Measurements from ENCODE around the gene SGCG.

Gene SGCG

DNA sequence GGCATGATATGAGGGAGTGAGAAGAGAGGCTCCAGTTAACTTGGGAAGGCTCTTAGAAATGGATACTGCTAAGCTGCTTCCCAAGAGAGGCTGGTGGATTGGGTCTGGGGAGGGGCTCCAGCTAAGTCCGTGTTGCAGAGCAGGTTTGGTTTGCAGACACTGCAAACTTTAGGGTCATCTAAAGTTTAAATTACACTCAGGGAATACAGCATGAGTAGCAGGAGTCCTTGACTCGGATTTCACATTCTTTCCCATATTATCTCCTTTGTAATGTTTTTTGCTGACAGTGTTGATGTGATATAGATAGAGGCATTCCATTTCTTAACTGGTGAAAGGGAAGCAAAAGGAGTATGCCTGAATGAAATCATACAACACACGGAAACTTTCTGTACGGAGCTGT, 31.9 kb downstream of the SGCG start:
- Histone ChIP-seq H2AFZ (ENCODE audit: low read length) (no peak overlapping the region), H3K4me2 (ENCODE audit: low read length) (no peak overlapping the region), H3K36me3 (ENCODE audit: insufficient read depth, low read length) (no peaks in the 10 kb centered on the region), H3K9me3 (ENCODE audit: low read length) (no peaks in the 10 kb centered on the region), H3K27me3 (ENCODE audit: insufficient read depth, low read length) (no peaks in the 10 kb centered on the region), H3K79me2 (ENCODE audit: insufficient read depth, low read length) (no peaks in the 10 kb centered on the region), H3K9ac (ENCODE audit: low read length) (no peak overlapping the region), H3F3A (ENCODE audit: insufficient read depth, low read length) (no peaks in the 10 kb centered on the region), H3K9me2 (ENCODE audit: low read depth, low read length) (no peaks in the 10 kb centered on the region), H3K27ac (ENCODE audit: low read depth, low read length, poor library complexity, severe bottlenecking) (no peak overlapping the region), H3K4me3 (ENCODE audit: low read depth, low read length, poor library complexity, severe bottlenecking) (no peak overlapping the region), H3K4me1 (ENCODE audit: insufficient read depth, low read length, severe bottlenecking) (no peaks in the 10 kb centered on the region), H4K20me1 (ENCODE audit: insufficient read depth, low read length) (no peaks in the 10 kb centered on the region)
- no peak for TF ChIP-seq EZH2 (IDR thresholded peaks at IDR 0.05; ENCODE audit: borderline replicate concordance, low read length)
- TF ChIP-seq, protein P1, sequence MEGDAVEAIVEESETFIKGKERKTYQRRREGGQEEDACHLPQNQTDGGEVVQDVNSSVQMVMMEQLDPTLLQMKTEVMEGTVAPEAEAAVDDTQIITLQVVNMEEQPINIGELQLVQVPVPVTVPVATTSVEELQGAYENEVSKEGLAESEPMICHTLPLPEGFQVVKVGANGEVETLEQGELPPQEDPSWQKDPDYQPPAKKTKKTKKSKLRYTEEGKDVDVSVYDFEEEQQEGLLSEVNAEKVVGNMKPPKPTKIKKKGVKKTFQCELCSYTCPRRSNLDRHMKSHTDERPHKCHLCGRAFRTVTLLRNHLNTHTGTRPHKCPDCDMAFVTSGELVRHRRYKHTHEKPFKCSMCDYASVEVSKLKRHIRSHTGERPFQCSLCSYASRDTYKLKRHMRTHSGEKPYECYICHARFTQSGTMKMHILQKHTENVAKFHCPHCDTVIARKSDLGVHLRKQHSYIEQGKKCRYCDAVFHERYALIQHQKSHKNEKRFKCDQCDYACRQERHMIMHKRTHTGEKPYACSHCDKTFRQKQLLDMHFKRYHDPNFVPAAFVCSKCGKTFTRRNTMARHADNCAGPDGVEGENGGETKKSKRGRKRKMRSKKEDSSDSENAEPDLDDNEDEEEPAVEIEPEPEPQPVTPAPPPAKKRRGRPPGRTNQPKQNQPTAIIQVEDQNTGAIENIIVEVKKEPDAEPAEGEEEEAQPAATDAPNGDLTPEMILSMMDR (IDR thresholded peaks at IDR 0.05; ENCODE audit: low read length) = no peak

DNA sequence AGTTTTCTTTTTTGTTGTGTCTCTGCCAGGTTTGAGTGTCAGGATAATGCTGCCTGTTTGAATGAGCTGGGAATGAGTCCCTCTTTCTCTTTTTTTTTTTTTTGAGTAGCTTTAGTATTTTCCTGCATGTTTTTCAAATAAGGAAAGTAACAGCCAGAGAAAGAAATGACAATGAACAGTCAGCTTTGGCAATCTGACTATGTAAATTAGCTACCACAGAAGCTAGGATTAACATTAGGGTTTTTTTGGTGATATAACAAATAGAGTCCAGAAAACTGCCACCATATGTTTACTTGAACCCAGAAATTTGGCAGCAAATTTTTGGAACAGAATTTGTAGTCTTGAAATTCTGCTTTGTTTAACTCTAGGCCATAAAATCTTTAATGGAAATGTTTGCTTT, 50.5 kb downstream of the SGCG start:
- no peak for TF ChIP-seq EZH2 (IDR thresholded peaks at IDR 0.05; ENCODE audit: borderline replicate concordance, low read length)
- TF ChIP-seq, protein P1 (IDR thresholded peaks at IDR 0.05; ENCODE audit: low read length) = no peak
- Histone ChIP-seq H3K9me2 (ENCODE audit: low read depth, low read length) (no peaks in the 10 kb centered on the region), H3K27me3 (ENCODE audit: insufficient read depth, low read length) (no peaks in the 10 kb centered on the region), H2AFZ (ENCODE audit: low read length) (no peak overlapping the region), H3K9ac (ENCODE audit: low read length) (no peak overlapping the region), H3K4me2 (ENCODE audit: low read length) (no peak overlapping the region), H3K4me1 (ENCODE audit: insufficient read depth, low read length, severe bottlenecking) (no peaks in the 10 kb centered on the region), H3K4me3 (ENCODE audit: low read depth, low read length, poor library complexity, severe bottlenecking) (no peak overlapping the region), H3K9me3 (ENCODE audit: low read length) (no peaks in the 10 kb centered on the region), H3F3A (ENCODE audit: insufficient read depth, low read length) (no peaks in the 10 kb centered on the region), H4K20me1 (ENCODE audit: insufficient read depth, low read length) (no peaks in the 10 kb centered on the region), H3K27ac (ENCODE audit: low read depth, low read length, poor library complexity, severe bottlenecking) (no peak overlapping the region), H3K36me3 (ENCODE audit: insufficient read depth, low read length) (no peaks in the 10 kb centered on the region), H3K79me2 (ENCODE audit: insufficient read depth, low read length) (no peaks in the 10 kb centered on the region)

DNA sequence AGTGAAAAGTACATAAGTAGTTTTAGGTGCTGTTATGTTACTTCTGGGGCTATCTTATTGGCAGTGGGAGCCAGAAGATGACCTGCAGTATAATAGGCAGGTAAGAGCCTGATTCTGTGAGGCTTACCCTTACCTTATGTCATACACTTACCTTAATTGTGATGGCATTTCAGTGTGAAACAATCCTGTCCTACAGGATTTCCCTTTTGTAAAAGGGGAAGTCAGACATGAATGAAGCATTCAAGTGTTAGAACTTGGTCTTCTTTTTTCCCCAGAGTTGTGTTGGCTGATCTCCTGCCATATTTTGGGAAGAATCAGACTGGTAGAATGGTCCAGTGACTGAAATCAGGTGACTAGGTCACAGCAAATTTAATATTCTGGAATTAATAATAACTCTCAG, 55.2 kb downstream of the SGCG start:
- Histone ChIP-seq H4K20me1 (ENCODE audit: insufficient read depth, low read length) (no peaks in the 10 kb centered on the region), H3K27ac (ENCODE audit: low read depth, low read length, poor library complexity, severe bottlenecking) (no peak overlapping the region), H3F3A (ENCODE audit: insufficient read depth, low read length) (no peaks in the 10 kb centered on the region), H3K4me2 (ENCODE audit: low read length) (no peak overlapping the region), H2AFZ (ENCODE audit: low read length) (no peak overlapping the region), H3K79me2 (ENCODE audit: insufficient read depth, low read length) (no peaks in the 10 kb centered on the region), H3K9me2 (ENCODE audit: low read depth, low read length) (no peaks in the 10 kb centered on the region), H3K27me3 (ENCODE audit: insufficient read depth, low read length) (no peaks in the 10 kb centered on the region), H3K9ac (ENCODE audit: low read length) (no peak overlapping the region), H3K4me1 (ENCODE audit: insufficient read depth, low read length, severe bottlenecking) (no peaks in the 10 kb centered on the region), H3K9me3 (ENCODE audit: low read length) (no peaks in the 10 kb centered on the region), H3K36me3 (ENCODE audit: insufficient read depth, low read length) (no peaks in the 10 kb centered on the region), H3K4me3 (ENCODE audit: low read depth, low read length, poor library complexity, severe bottlenecking) (no peak overlapping the region)
- TF ChIP-seq, protein P1 (IDR thresholded peaks at IDR 0.05; ENCODE audit: low read length) = no peak
- TF ChIP-seq EZH2 (IDR thresholded peaks at IDR 0.05; ENCODE audit: borderline replicate concordance, low read length) = no peak
